Endothelial cell (in vitro differentiated cells): ENCODE data around the gene SLC2A4. TPM values are rescaled to one million over a fixed set of nuclear protein-coding genes. Genes with fewer than 3 reads are reported as not detected.

Experiments used
- DNase-seq: peaks from one replicate; pipeline ENCODE4 v3.0.0; 2021; ENCODE audit warnings: low spot score
- H3K27ac Mint-ChIP-seq: one replicate; pipeline ENCODE4 v1.8.0; 2021; ENCODE audit warnings: mixed read lengths, inconsistent platforms; ENCODE audit not compliant: unreplicated experiment
- H3K27me3 Mint-ChIP-seq: one replicate; pipeline ENCODE4 v1.8.0; 2021; ENCODE audit warnings: mild to moderate bottlenecking, moderate library complexity, mixed read lengths, inconsistent platforms; ENCODE audit not compliant: unreplicated experiment
- H3K36me3 Mint-ChIP-seq: one replicate; pipeline ENCODE4 v1.8.0; 2021; ENCODE audit warnings: mild to moderate bottlenecking, low read depth, mixed read lengths, inconsistent platforms; ENCODE audit not compliant: unreplicated experiment
- H3K4me1 Mint-ChIP-seq: one replicate; pipeline ENCODE4 v1.8.0; 2021; ENCODE audit warnings: mild to moderate bottlenecking, mixed read lengths, inconsistent platforms; ENCODE audit not compliant: unreplicated experiment
- H3K4me3 Mint-ChIP-seq: one replicate; pipeline ENCODE4 v1.8.0; 2021; ENCODE audit warnings: mild to moderate bottlenecking, mixed read lengths, inconsistent platforms; ENCODE audit not compliant: unreplicated experiment
- H3K9me3 Mint-ChIP-seq: one replicate; pipeline ENCODE4 v1.8.0; 2021; ENCODE audit warnings: mixed read lengths, inconsistent platforms; ENCODE audit not compliant: unreplicated experiment
- total RNA-seq: library from RNA; stranded (reverse); fragmentation: NEBNext Ultra II Directional; extraction: Animal tissue kit (Norgen Biotek cat#: 25700); gene quantifications from one replicate; pipeline ENCODE4 v1.2.1, GENCODE V29; 2021; ENCODE audit not compliant: unreplicated experiment
- TF ChIP-seq, protein P1 (sequence below): fragments of 200-600 bp; sonication (generic); IDR thresholded peaks from one replicate; pipeline ENCODE4 v1.5.0; 2021; ENCODE audit warnings: antibody characterized with exemption; ENCODE audit not compliant: unreplicated experiment

The SLC2A4 gene
- total RNA-seq, 1 donor from 2014 or later, result 2.2 TPM

- H3K4me3 Mint-ChIP-seq, result peak within 1 kb of the TSS; percentile 78
- TF ChIP-seq, protein P1, sequence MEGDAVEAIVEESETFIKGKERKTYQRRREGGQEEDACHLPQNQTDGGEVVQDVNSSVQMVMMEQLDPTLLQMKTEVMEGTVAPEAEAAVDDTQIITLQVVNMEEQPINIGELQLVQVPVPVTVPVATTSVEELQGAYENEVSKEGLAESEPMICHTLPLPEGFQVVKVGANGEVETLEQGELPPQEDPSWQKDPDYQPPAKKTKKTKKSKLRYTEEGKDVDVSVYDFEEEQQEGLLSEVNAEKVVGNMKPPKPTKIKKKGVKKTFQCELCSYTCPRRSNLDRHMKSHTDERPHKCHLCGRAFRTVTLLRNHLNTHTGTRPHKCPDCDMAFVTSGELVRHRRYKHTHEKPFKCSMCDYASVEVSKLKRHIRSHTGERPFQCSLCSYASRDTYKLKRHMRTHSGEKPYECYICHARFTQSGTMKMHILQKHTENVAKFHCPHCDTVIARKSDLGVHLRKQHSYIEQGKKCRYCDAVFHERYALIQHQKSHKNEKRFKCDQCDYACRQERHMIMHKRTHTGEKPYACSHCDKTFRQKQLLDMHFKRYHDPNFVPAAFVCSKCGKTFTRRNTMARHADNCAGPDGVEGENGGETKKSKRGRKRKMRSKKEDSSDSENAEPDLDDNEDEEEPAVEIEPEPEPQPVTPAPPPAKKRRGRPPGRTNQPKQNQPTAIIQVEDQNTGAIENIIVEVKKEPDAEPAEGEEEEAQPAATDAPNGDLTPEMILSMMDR, result no peak
- no peaks in the 10 kb centered on the region for H3K36me3 Mint-ChIP-seq
- H3K27me3 Mint-ChIP-seq, result peaks cover 11% of the 10 kb centered on the region
- peak; percentile 82 for DNase-seq
- no peaks in the 10 kb centered on the region for H3K9me3 Mint-ChIP-seq
- H3K27ac Mint-ChIP-seq, result no peak within 1 kb of the TSS
- peaks cover 14% of the 10 kb centered on the region for H3K4me1 Mint-ChIP-seq
These were observed 13.2 kb downstream of the SLC2A4 start, which contains the start of gene YBX2 for GRCh38 chr17:7294614-7295153. YBX2 (minus strand) TSS chr17:7294639; CDS start chr17:7294500, 139 bp downstream.

DNA sequence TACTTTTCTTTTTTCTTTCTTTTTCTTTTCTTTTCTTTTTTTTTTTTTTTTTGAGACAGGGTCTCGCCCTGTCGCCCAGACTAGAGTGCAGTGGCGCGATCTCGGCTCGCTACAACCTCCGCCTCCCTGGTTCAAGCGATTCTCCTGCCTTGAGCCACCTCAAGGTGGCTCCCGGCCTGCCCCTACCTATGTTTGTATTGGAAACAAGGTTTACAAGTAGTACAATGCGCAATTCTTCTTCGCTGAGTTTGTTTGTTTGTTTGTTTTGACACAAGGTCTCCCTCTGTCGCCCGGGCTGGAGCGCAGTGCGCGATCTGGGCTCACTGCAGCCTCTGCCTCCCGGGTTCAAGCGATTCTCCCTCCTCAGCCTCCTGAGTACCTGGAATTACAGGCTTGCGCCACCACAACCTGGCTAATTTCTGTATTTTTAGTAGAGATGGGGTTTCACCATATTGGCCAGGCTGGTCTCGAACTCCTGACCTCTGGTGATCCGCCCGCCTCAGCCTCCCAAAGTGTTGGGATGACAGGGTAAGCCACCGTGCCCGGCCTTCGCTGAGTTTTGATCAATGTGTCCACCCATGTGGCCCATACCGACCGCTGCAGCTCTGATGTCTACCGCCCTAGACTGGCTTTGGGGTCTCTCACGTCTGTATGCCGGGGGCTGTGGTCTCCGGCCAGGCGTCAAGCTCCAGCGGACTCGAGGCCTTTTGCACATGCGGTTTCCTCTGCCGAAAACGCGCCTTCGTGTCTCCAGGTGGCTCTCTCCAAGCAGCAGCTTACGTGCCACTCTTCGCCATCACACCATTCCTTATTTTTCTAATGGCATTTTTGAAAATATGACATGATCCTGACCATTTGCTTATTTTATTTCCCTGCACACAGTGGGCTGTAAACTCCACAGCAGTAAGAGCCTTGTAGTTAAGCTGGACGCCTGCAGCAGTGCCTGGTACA lies 14.0 kb downstream of the SLC2A4 start:
- no peak for DNase-seq
- H3K27ac Mint-ChIP-seq, result no peak overlapping the region

GRCh38 chr17:7296189-7296861 lies 14.8 kb downstream of the SLC2A4 start:
- DNase-seq, result peak; percentile 95
- Mint-ChIP-seq H3K27ac (no peak overlapping the region), H3K27me3 (peaks cover 15% of the 10 kb centered on the region), H3K4me1 (peaks cover 18% of the 10 kb centered on the region), H3K36me3 (no peaks in the 10 kb centered on the region), H3K9me3 (no peaks in the 10 kb centered on the region), H3K4me3 (no peak overlapping the region)
- TF ChIP-seq, protein P1, result peak; percentile 79

More for the DNA sequence above, 14.0 kb downstream of the SLC2A4 start:
- H3K4me1 Mint-ChIP-seq, result peaks cover 18% of the 10 kb centered on the region
- no peaks in the 10 kb centered on the region for H3K9me3 Mint-ChIP-seq
- H3K4me3 Mint-ChIP-seq, result no peak overlapping the region
- peaks cover 15% of the 10 kb centered on the region for H3K27me3 Mint-ChIP-seq
- TF ChIP-seq, protein P1, result no peak
- H3K36me3 Mint-ChIP-seq, result no peaks in the 10 kb centered on the region

GRCh38 chr17:7304179-7304578 lies 22.7 kb downstream of the SLC2A4 start:
- peaks cover 6% of the 10 kb centered on the region for H3K36me3 Mint-ChIP-seq
- TF ChIP-seq, protein P1, result no peak
- peaks cover 15% of the 10 kb centered on the region for H3K27me3 Mint-ChIP-seq
- H3K4me3 Mint-ChIP-seq, result no peak overlapping the region
- H3K27ac Mint-ChIP-seq, result peak overlapping the region; percentile 75
- no peaks in the 10 kb centered on the region for H3K9me3 Mint-ChIP-seq
- peaks cover 18% of the 10 kb centered on the region for H3K4me1 Mint-ChIP-seq
- no peak for DNase-seq
